ENCODE results near the gene LYSMD2. TPM values are rescaled to one million over a fixed set of nuclear protein-coding genes. Genes with fewer than 3 reads are reported as not detected.

Gene LYSMD2
- total RNA-seq, 4 donors from 2014 or later = 5.8 to 16.1 (median 10.6) TPM

- no peak overlapping the region for H3K27ac ChIP-seq
- H3K36me3 ChIP-seq = no peaks in the 10 kb centered on the region
- TF ChIP-seq, protein P1, sequence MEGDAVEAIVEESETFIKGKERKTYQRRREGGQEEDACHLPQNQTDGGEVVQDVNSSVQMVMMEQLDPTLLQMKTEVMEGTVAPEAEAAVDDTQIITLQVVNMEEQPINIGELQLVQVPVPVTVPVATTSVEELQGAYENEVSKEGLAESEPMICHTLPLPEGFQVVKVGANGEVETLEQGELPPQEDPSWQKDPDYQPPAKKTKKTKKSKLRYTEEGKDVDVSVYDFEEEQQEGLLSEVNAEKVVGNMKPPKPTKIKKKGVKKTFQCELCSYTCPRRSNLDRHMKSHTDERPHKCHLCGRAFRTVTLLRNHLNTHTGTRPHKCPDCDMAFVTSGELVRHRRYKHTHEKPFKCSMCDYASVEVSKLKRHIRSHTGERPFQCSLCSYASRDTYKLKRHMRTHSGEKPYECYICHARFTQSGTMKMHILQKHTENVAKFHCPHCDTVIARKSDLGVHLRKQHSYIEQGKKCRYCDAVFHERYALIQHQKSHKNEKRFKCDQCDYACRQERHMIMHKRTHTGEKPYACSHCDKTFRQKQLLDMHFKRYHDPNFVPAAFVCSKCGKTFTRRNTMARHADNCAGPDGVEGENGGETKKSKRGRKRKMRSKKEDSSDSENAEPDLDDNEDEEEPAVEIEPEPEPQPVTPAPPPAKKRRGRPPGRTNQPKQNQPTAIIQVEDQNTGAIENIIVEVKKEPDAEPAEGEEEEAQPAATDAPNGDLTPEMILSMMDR (IDR thresholded peaks at IDR 0.05 in 4 of 5, conservative IDR thresholded peaks at IDR 0.05 in 1 of 5) = no peak
- no peak for TF ChIP-seq POLR2A (IDR thresholded peaks at IDR 0.05)
- H3K4me3 ChIP-seq = no peak overlapping the region
- peaks cover 0 to 2% of the 10 kb centered on the region in 2 donors for H3K4me1 ChIP-seq
- intact Hi-C loops (cut with DNase I; ENCODE audit: low total_unique reads) (no loop called here), in situ Hi-C loops (cut with MboI; ENCODE audit: low sequenced_read_pairs in 4 of 4) (no loop called here)
- no peaks in the 10 kb centered on the region for H3K9me3 ChIP-seq
- DNase-seq (no peak), ATAC-seq (no peak)
- H3K27me3 ChIP-seq = peaks cover 7 to 12% (median 11%) of the 10 kb centered on the region in 3 donors
Measured at GRCh38 chr15:51677021-51677420, 60.4 kb downstream of the LYSMD2 start.

GRCh38 chr15:51675234-51675633, 62.2 kb downstream of the LYSMD2 start:
- in situ Hi-C loops (cut with MboI; ENCODE audit: low sequenced_read_pairs in 4 of 4) (no loop called here), intact Hi-C loops (cut with DNase I; ENCODE audit: low total_unique reads) (no loop called here)
- H3K36me3 ChIP-seq = no peaks in the 10 kb centered on the region
- TF ChIP-seq POLR2A (IDR thresholded peaks at IDR 0.05) = no peak
- TF ChIP-seq, protein P1 (IDR thresholded peaks at IDR 0.05 in 4 of 5, conservative IDR thresholded peaks at IDR 0.05 in 1 of 5) = no peak
- H3K9me3 ChIP-seq = no peaks in the 10 kb centered on the region
- ATAC-seq = no peak
- H3K27ac ChIP-seq = no peak overlapping the region
- no peaks in the 10 kb centered on the region for H3K27me3 ChIP-seq
- no peak overlapping the region for H3K4me3 ChIP-seq
- H3K4me1 ChIP-seq = no peaks in the 10 kb centered on the region
- DNase-seq = no peak

Other genes with a start within 250 kb of the LYSMD2 start
- gene DMXL2, start 114.9 kb downstream of the LYSMD2 start, total RNA-seq = 1 to 10 TPM; 2.5 to 4.1 (median 3.0) TPM
- gene SCG3, start 56.2 kb downstream of the LYSMD2 start, total RNA-seq = not detected
- gene TMOD2, start 13.9 kb upstream of the LYSMD2 start, total RNA-seq = 1 to 10 TPM; 1.0 to 4.8 (median 2.4) TPM
- 1 to 10 TPM; 6.2 to 9.2 (median 6.7) TPM for gene TMOD3, start 92.0 kb upstream of the LYSMD2 start, total RNA-seq
- 10 to 100 TPM in 3 of 4 donors, 1 to 10 TPM in 1; 6.7 to 14.8 (median 11.7) TPM for gene LEO1, start 234.1 kb upstream of the LYSMD2 start, total RNA-seq